ENCODE data around the gene TOX2.

TOX2 gene

GRCh38 chr20:43982016-43982415, 67.4 kb downstream of the TOX2 start:
- DNase-seq: no peak

- no peak for DNase-seq
These were observed 68.2 kb downstream of the TOX2 start for GRCh38 chr20:43982886-43983285.

- peak; percentile 36 for DNase-seq
These were observed 68.7 kb downstream of the TOX2 start for GRCh38 chr20:43983359-43983758.

- DNase-seq: no peak
These were observed 69.3 kb downstream of the TOX2 start for GRCh38 chr20:43983904-43984361.

- DNase-seq: no peak
These were observed 69.9 kb downstream of the TOX2 start for GRCh38 chr20:43984587-43984986.

- DNase-seq: no peak
These were observed 70.5 kb downstream of the TOX2 start for GRCh38 chr20:43985121-43985520.

- no peak for DNase-seq
These were observed 71.1 kb downstream of the TOX2 start for GRCh38 chr20:43985608-43986316.

- no peak for DNase-seq
These were observed 72.4 kb downstream of the TOX2 start for GRCh38 chr20:43987018-43987417.

- DNase-seq: no peak
These were observed 72.9 kb downstream of the TOX2 start for GRCh38 chr20:43987531-43987930.

GRCh38 chr20:43988451-43988850, 73.8 kb downstream of the TOX2 start:
- DNase-seq: no peak

- no peak for DNase-seq
These were observed 74.2 kb downstream of the TOX2 start for GRCh38 chr20:43988867-43989266.

GRCh38 chr20:43991261-43991660, 76.6 kb downstream of the TOX2 start:
- no peak for DNase-seq

GRCh38 chr20:43991982-43992381, 77.3 kb downstream of the TOX2 start:
- DNase-seq: no peak

GRCh38 chr20:43992885-43993284, 78.2 kb downstream of the TOX2 start:
- no peak for DNase-seq

GRCh38 chr20:43993560-43993959, 78.9 kb downstream of the TOX2 start:
- no peak for DNase-seq

GRCh38 chr20:43994486-43995100, 79.9 kb downstream of the TOX2 start:
- DNase-seq: no peak

GRCh38 chr20:43995645-43996044, 81.0 kb downstream of the TOX2 start:
- DNase-seq: no peak

GRCh38 chr20:43996240-43996930, 81.7 kb downstream of the TOX2 start:
- no peak for DNase-seq

GRCh38 chr20:43999848-44000247, 85.2 kb downstream of the TOX2 start:
- no peak for DNase-seq

GRCh38 chr20:44001667-44002596, 87.3 kb downstream of the TOX2 start:
- DNase-seq: no peak

GRCh38 chr20:44002861-44003260, 88.2 kb downstream of the TOX2 start:
- DNase-seq: no peak

- no peak for DNase-seq
These were observed 89.0 kb downstream of the TOX2 start for GRCh38 chr20:44003609-44004008.

All from activated T-cell treated with anti-CD3 and anti-CD28 coated beads, Interleukin-2, amount 50 U/mL, for 1 hour (primary cell).